HEK293T (cell line): ENCODE measurements around the gene IRF3.
A peak's percentile ranks its signal among the peaks of the same experiment; 100 is the strongest.

ENCODE experiments used
- ARNT ChIP-seq: fragments of 450-650 bp; IDR thresholded peaks from 2 replicates; pipeline ENCODE4 v1.6.1; 2017; ENCODE audit warnings: mild to moderate bottlenecking
- BHLHE40 ChIP-seq: fragments of 450-650 bp; IDR thresholded peaks from 2 replicates; pipeline ENCODE4 v1.6.1; 2016; ENCODE audit warnings: mild to moderate bottlenecking, moderate library complexity, borderline replicate concordance
- ELF4 ChIP-seq: fragments of 450-650 bp; IDR thresholded peaks from 2 replicates; pipeline ENCODE4 v1.6.1; 2017; ENCODE audit warnings: antibody characterized with exemption
- FOXK2 ChIP-seq: fragments of 450-650 bp; IDR thresholded peaks from 2 replicates; pipeline ENCODE4 v1.6.1; 2016; ENCODE audit warnings: mild to moderate bottlenecking
- FOXM1 ChIP-seq: fragments of 450-650 bp; IDR thresholded peaks from 2 replicates; pipeline ENCODE4 v1.6.1; 2017; ENCODE audit warnings: mild to moderate bottlenecking, borderline replicate concordance
- HDGF ChIP-seq: fragments of 450-650 bp; IDR thresholded peaks from 2 replicates; pipeline ENCODE4 v1.6.1; 2017; ENCODE audit warnings: antibody characterized with exemption, borderline replicate concordance
- L3MBTL2 ChIP-seq: fragments of 450-650 bp; conservative IDR thresholded peaks from 2 replicates; pipeline ENCODE4 v1.6.1; 2016; ENCODE audit warnings: mild to moderate bottlenecking
- NFRKB ChIP-seq: fragments of 450-650 bp; IDR thresholded peaks from 2 replicates; pipeline ENCODE4 v1.6.1; 2016; ENCODE audit warnings: mild to moderate bottlenecking, moderate library complexity
- SP1 ChIP-seq: fragments of 450-650 bp; IDR thresholded peaks from 2 replicates; pipeline ENCODE4 v1.6.1; 2017
- SUZ12 ChIP-seq: fragments of 450-650 bp; IDR thresholded peaks from 2 replicates; pipeline ENCODE4 v1.6.1; 2016; ENCODE audit warnings: mild to moderate bottlenecking
- TARDBP ChIP-seq: fragments of 450-650 bp; IDR thresholded peaks from 2 replicates; pipeline ENCODE4 v1.6.1; 2016
- TF ChIP-seq, protein P1 (sequence below): fragments of 450-650 bp; IDR thresholded peaks from 2 replicates; pipeline ENCODE4 v1.6.1; 2016

DNA sequence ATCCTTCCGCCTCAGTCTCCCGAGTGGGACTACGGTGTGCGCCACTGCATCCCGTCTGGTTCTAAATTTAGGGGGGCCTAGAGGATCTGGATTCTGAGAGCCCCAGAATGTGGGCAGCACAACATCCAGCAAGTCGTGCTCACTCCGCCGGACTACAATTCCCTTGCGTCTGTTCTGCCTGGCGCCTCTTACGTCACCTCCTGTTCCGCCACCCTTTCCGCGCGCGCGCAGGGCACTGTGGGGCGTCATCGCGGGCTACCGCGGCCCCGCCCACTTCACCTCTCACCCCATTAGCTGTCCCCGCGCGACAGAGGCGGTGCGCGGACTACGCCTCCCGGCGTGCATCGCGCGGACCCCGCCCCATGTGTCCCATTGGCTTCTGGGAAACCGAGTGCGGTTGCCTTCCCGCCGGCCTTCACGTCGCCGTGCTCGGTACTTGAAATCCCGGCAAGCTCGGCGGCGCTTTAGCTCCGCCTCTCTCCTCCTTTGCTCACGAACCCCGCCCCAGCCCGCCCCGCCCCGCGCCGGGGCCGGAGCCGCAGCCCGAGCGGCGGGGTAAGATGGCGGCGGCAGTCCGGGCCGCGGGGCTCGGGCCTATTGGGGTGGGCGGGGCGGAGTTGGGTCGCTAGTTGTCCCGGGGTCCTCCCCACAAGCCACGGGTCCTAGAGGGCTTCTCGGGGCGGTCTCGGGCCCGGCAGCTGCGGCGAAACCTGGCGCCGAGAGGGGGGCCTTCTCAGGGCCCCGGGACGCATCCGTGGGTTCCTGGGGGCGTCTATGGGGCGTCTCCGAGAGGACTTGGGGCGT, 23.8 kb downstream of the IRF3 start, which contains the start of gene SCAF1:
- no peak for TF ChIP-seq ARNT
- peak; percentile 99 for TF ChIP-seq TARDBP
- TF ChIP-seq NFRKB, result no peak
- TF ChIP-seq BHLHE40, result no peak
- TF ChIP-seq L3MBTL2, result no peak
- TF ChIP-seq SUZ12, result no peak
- TF ChIP-seq FOXM1, result no peak
- TF ChIP-seq SP1, result no peak
- TF ChIP-seq FOXK2, result no peak
- peak; percentile 70 for TF ChIP-seq ELF4
- no peak for TF ChIP-seq HDGF
- TF ChIP-seq, protein P1, sequence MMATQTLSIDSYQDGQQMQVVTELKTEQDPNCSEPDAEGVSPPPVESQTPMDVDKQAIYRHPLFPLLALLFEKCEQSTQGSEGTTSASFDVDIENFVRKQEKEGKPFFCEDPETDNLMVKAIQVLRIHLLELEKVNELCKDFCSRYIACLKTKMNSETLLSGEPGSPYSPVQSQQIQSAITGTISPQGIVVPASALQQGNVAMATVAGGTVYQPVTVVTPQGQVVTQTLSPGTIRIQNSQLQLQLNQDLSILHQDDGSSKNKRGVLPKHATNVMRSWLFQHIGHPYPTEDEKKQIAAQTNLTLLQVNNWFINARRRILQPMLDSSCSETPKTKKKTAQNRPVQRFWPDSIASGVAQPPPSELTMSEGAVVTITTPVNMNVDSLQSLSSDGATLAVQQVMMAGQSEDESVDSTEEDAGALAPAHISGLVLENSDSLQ, result no peak
